CD4-positive, alpha-beta T cell treated with Interleukin-4 for 4 hours (primary cell): ENCODE measurements around the gene KIF27.
"Not testable (repeated sequence)": the region's sequence is repeated elsewhere in the genome, so short reads cannot be mapped to it uniquely, and the experiment has no call there.

Source experiments
- DNase-seq: peaks from one replicate; pipeline ENCODE4 v3.0.0-alpha.2; 2020

Gene KIF27, protein sequence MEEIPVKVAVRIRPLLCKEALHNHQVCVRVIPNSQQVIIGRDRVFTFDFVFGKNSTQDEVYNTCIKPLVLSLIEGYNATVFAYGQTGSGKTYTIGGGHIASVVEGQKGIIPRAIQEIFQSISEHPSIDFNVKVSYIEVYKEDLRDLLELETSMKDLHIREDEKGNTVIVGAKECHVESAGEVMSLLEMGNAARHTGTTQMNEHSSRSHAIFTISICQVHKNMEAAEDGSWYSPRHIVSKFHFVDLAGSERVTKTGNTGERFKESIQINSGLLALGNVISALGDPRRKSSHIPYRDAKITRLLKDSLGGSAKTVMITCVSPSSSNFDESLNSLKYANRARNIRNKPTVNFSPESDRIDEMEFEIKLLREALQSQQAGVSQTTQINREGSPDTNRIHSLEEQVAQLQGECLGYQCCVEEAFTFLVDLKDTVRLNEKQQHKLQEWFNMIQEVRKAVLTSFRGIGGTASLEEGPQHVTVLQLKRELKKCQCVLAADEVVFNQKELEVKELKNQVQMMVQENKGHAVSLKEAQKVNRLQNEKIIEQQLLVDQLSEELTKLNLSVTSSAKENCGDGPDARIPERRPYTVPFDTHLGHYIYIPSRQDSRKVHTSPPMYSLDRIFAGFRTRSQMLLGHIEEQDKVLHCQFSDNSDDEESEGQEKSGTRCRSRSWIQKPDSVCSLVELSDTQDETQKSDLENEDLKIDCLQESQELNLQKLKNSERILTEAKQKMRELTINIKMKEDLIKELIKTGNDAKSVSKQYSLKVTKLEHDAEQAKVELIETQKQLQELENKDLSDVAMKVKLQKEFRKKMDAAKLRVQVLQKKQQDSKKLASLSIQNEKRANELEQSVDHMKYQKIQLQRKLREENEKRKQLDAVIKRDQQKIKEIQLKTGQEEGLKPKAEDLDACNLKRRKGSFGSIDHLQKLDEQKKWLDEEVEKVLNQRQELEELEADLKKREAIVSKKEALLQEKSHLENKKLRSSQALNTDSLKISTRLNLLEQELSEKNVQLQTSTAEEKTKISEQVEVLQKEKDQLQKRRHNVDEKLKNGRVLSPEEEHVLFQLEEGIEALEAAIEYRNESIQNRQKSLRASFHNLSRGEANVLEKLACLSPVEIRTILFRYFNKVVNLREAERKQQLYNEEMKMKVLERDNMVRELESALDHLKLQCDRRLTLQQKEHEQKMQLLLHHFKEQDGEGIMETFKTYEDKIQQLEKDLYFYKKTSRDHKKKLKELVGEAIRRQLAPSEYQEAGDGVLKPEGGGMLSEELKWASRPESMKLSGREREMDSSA (N-terminal part only)

GRCh38 chr9:83920927-83921707, at the start of gene KIF27:
KIF27 (minus strand) TSS chr9:83921432; CDS start chr9:83915591, 5,841 bp downstream.
- DNase-seq = peak; percentile 94

GRCh38 chr9:83969602-83970001, 48.4 kb upstream of the KIF27 start:
- DNase-seq = no peak

GRCh38 chr9:83967073-83967472, 45.8 kb upstream of the KIF27 start:
- DNase-seq = no peak

DNA sequence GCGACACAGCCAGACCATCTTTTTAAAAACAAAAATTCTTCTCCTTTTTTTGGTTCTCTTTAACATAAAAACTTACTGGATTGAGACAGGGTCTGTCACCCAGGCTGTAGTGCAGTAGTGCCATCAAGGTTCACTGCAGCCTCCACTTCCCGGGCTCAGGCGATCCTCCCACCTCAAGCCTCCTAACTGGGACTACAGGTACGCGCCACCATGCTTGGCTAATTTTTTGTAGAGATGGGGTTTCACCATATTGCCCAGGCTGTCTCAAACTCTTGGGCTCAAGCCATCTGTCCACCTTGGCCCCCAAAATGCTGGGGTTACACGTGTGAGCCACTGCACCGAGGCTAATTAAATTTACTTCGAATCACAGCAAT, 45.0 kb upstream of the KIF27 start:
- no peak for DNase-seq

GRCh38 chr9:83965350-83966208, 44.3 kb upstream of the KIF27 start:
- no peak for DNase-seq

- DNase-seq = no peak
Measured at GRCh38 chr9:83964973-83965349, 43.7 kb upstream of the KIF27 start.

GRCh38 chr9:83962165-83962564, 40.9 kb upstream of the KIF27 start:
- no peak for DNase-seq

- no peak for DNase-seq
Measured at GRCh38 chr9:83960991-83961390, 39.8 kb upstream of the KIF27 start.

DNA sequence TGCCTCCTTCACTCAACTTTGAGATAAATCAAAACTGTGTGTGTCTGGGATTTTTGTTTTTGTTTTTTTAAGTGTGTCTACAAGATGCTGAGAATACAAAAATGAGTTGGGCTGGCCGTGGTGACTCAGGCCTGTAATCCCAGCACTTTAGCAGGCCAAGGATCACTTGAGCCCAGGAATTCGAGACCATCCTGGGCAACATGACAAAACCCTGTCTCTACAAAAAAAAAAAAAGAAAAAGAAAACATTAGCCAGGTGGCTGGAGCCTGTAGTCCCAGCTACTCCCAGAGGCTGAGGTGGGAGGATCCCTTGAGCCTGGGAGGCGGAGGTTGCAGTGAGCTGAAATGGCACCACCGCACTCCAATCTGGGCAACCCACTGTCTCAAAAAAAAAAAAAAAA, 37.8 kb upstream of the KIF27 start:
- DNase-seq = no peak

DNA sequence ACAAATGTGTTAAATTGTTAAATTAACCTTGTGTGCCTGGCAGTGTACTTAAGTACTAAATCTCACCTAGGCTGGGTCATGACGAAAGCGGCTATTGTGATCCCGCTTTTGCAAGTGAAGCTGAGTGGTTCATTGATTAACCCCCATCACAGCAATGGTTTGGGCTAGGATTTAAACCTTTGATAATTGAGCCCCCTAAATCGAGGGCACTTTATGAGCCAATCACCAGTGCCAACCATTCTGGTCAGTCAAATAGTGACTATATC, 35.9 kb upstream of the KIF27 start:
- no peak for DNase-seq

GRCh38 chr9:83956436-83957247, 35.4 kb upstream of the KIF27 start:
- peak; percentile 61 for DNase-seq

GRCh38 chr9:83956086-83956435, 34.8 kb upstream of the KIF27 start:
- DNase-seq = peak; percentile 21

- not testable (repeated sequence) for DNase-seq
Measured at GRCh38 chr9:83948096-83948495, 26.9 kb upstream of the KIF27 start.

DNA sequence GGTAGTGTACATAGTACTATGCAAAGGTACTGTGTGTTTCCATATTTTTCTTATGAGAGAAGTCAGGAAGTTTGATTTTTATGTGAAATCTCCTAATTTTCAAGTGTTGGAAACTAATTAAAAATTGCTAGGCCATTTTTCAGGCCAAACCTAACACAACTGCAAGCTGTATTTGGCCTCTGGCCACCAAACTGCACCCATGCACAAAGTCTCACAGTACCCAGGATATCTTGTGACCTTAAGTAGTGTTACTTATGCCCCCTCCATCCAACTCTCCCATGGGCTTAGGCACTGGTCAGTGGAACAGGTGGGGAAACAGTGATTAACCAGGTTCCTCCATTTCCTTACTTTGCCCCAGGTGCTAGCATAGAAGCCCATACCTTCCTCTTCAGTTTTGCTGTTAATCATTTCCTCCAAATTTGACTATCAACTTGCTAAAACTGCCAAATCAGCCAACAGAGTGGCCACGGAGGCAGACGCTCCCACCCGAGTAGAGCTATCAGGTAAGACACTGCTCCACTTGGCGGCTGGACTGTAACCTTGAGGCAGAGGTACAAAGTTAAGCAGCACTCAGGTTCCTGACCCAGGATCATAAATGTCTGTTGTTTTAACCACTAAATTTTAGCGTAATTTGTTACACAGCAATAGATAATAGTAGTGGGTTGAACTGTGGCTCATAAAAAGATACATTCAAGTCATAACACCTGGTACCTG, 19.5 kb upstream of the KIF27 start:
- no peak for DNase-seq

DNA sequence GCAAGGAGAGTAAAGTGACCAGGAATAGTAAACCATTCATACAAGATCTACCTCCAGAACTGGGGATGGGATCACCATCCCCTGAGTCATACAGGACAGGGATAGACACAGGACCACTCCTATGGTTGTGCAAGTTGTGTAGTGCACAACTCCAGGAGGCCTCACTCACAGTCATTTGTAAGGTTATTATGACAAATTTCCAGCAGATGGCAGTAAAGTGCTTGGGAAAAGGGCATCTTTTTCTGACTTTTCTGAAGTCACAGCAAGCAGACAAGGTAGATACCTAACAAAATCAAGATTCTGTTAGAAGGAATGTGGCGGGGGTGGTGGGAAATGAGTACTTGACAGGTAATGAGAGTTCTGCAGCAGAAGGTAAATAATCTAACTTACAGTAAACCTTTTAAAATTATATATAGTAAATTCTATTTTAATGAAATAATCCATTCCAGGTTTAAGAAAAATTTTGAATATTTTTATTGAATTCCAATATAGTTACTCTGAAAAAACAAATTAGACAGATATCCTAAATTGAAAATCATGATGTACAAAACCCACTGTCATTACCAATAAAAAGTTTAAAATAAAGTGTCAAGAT, 16.7 kb upstream of the KIF27 start:
- DNase-seq = peak; percentile 80

DNA sequence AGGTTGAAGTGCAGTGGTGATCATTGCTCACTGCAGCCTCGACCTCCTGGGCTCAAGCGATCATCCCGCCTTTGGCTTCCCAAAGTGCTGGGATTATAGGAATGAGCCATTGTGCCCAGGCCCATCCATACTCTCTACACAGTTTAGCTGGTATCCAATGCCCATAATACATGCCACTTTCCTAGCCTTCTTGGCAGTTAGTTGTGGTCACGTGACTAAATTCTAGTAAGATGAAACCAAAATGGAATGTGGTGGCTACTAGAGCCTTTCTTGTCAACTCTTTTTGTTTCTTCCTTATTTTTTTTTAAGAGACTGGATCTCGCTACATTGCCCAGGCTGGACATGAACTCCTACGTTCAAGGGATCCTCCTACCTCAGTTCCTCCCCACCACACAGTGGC, 15.3 kb upstream of the KIF27 start:
- no peak for DNase-seq

GRCh38 chr9:83935276-83935935, 14.2 kb upstream of the KIF27 start:
- no peak for DNase-seq

DNA sequence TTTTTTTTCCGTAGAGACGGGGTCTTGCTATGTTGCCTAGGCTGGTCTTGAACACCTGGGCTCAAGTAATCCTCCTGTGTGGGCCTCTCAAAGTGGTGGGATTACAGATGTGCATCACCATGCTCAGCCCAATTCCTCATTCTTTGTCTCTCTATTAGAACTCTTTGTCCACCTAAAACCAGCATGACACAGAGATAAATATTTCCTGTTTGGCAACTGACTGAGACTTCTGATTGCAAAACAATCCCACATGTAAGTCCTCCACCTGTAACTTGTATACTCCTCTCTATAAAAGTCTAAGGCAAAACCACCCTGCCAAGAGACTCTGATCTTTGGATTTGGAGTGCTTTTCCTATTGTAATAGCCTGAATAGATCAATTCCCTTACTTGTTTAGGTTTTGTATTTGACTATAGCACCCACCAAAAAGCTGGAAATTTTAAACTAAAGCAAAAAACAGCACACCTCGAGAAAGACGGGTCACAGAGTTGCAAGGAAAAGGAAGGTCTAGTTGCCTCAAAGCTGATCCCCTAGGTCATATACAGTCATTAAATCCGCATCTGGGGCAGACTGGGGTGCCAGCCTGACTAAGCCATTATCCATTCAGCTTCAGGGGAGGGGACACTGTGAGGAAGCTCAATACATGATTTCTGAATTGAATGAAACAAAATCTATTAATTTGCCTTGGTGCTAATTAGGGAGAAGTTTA, 13.5 kb upstream of the KIF27 start:
- no peak for DNase-seq

DNA sequence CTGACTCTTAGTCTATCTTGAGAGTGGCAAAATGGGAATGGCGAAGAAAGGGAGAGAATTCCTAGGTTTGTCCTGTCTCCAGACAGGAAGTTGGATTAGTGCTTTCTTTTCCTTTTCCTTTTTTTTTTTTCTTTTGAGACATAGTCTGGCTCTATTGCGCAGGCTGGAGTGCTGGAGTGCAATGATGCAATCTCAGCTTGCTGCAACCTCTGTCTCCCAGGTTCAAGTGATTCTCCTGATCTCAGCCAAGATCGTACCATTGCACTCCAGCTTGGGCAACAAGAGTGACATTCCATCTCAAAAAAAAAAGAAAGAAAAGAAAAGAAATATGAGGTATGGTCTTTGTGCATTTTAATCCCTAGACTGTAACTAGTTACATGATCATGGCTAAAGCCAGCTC, 12.6 kb upstream of the KIF27 start:
- no peak for DNase-seq
